ENCODE data around the gene ARAP2. TPM values are rescaled to one million over a fixed set of nuclear protein-coding genes. Genes with fewer than 3 reads are reported as not detected.
A peak's percentile ranks its signal among the peaks of the same experiment; 100 is the strongest.

Gene ARAP2
- total RNA-seq, 1 donor from 2014 or later: 9.2 TPM

GRCh38 chr4:36192922-36193321 lies 51.4 kb downstream of the ARAP2 start:
- H3K27me3 Mint-ChIP-seq: no peaks in the 10 kb centered on the region
- H3K9me3 Mint-ChIP-seq (ENCODE audit: low read depth): no peaks in the 10 kb centered on the region
- no peak overlapping the region for H3K4me3 Mint-ChIP-seq (ENCODE audit: low read depth)
- no peak for DNase-seq (ENCODE audit: low spot score, unreplicated experiment)
- H3K36me3 Mint-ChIP-seq (ENCODE audit: insufficient read depth): no peaks in the 10 kb centered on the region
- no peaks in the 10 kb centered on the region for H3K4me1 Mint-ChIP-seq (ENCODE audit: low read depth)
- no peak overlapping the region for H3K27ac Mint-ChIP-seq
- no peak for TF ChIP-seq CTCF (IDR thresholded peaks at IDR 0.05; ENCODE audit: unreplicated experiment)

- Mint-ChIP-seq H3K27me3 (no peaks in the 10 kb centered on the region), H3K4me1 (ENCODE audit: low read depth) (no peaks in the 10 kb centered on the region), H3K9me3 (ENCODE audit: low read depth) (no peaks in the 10 kb centered on the region), H3K27ac (no peak overlapping the region), H3K36me3 (ENCODE audit: insufficient read depth) (peaks cover 1% of the 10 kb centered on the region), H3K4me3 (ENCODE audit: low read depth) (no peak overlapping the region)
- TF ChIP-seq CTCF (IDR thresholded peaks at IDR 0.05; ENCODE audit: unreplicated experiment): no peak
- DNase-seq (ENCODE audit: low spot score, unreplicated experiment): no peak
Observed at GRCh38 chr4:36189511-36190226, 54.6 kb downstream of the ARAP2 start.

GRCh38 chr4:36187723-36188333 lies 56.5 kb downstream of the ARAP2 start:
- Mint-ChIP-seq H3K4me3 (ENCODE audit: low read depth) (no peak overlapping the region), H3K4me1 (ENCODE audit: low read depth) (peaks cover 6% of the 10 kb centered on the region), H3K9me3 (ENCODE audit: low read depth) (no peaks in the 10 kb centered on the region), H3K27ac (no peak overlapping the region), H3K36me3 (ENCODE audit: insufficient read depth) (peaks cover 1% of the 10 kb centered on the region), H3K27me3 (no peaks in the 10 kb centered on the region)
- peak; percentile 72 for TF ChIP-seq CTCF (IDR thresholded peaks at IDR 0.05; ENCODE audit: unreplicated experiment)
- no peak for DNase-seq (ENCODE audit: low spot score, unreplicated experiment)

- no peaks in the 10 kb centered on the region for H3K27me3 Mint-ChIP-seq
Observed at GRCh38 chr4:36183665-36184393, 60.5 kb downstream of the ARAP2 start.

More at GRCh38 chr4:36183665-36184393, 60.5 kb downstream of the ARAP2 start:
- no peak overlapping the region for H3K4me3 Mint-ChIP-seq (ENCODE audit: low read depth)
- no peak for TF ChIP-seq CTCF (IDR thresholded peaks at IDR 0.05; ENCODE audit: unreplicated experiment)
- no peak for DNase-seq (ENCODE audit: low spot score, unreplicated experiment)
- no peaks in the 10 kb centered on the region for H3K9me3 Mint-ChIP-seq (ENCODE audit: low read depth)
- no peak overlapping the region for H3K27ac Mint-ChIP-seq
- peaks cover 4% of the 10 kb centered on the region for H3K36me3 Mint-ChIP-seq (ENCODE audit: insufficient read depth)
- peaks cover 11% of the 10 kb centered on the region for H3K4me1 Mint-ChIP-seq (ENCODE audit: low read depth)

Data from progenitor cell of endocrine pancreas (in vitro differentiated cells).